ENCODE data around the gene SULT4A1.

The SULT4A1 gene

GRCh38 chr22:43860126-43860525 lies 2.2 kb downstream of the SULT4A1 start:
- DNase-seq (ENCODE audit: low read depth): no peak

- no peak for DNase-seq (ENCODE audit: low read depth)
Measured at GRCh38 chr22:43859621-43860020, 2.7 kb downstream of the SULT4A1 start.

GRCh38 chr22:43859176-43859575 lies 3.1 kb downstream of the SULT4A1 start:
- DNase-seq (ENCODE audit: low read depth): no peak

GRCh38 chr22:43858156-43858895 lies 4.0 kb downstream of the SULT4A1 start:
- no peak for DNase-seq (ENCODE audit: low read depth)

- no peak for DNase-seq (ENCODE audit: low read depth)
Measured at GRCh38 chr22:43857367-43857766, 4.9 kb downstream of the SULT4A1 start.

GRCh38 chr22:43855431-43855830 lies 6.9 kb downstream of the SULT4A1 start:
- DNase-seq (ENCODE audit: low read depth): no peak

GRCh38 chr22:43854786-43855271 lies 7.5 kb downstream of the SULT4A1 start:
- no peak for DNase-seq (ENCODE audit: low read depth)

GRCh38 chr22:43854121-43854785 lies 8.1 kb downstream of the SULT4A1 start:
- no peak for DNase-seq (ENCODE audit: low read depth)

GRCh38 chr22:43853328-43853931 lies 8.9 kb downstream of the SULT4A1 start:
- no peak for DNase-seq (ENCODE audit: low read depth)

GRCh38 chr22:43852573-43853327 lies 9.6 kb downstream of the SULT4A1 start:
- no peak for DNase-seq (ENCODE audit: low read depth)

- DNase-seq (ENCODE audit: low read depth): no peak
Measured at GRCh38 chr22:43851979-43852307, 10.4 kb downstream of the SULT4A1 start.

- DNase-seq (ENCODE audit: low read depth): no peak
Measured at GRCh38 chr22:43851058-43851978, 11.0 kb downstream of the SULT4A1 start.

GRCh38 chr22:43850529-43850928 lies 11.8 kb downstream of the SULT4A1 start:
- no peak for DNase-seq (ENCODE audit: low read depth)

- DNase-seq (ENCODE audit: low read depth): no peak
Measured at GRCh38 chr22:43849731-43850130, 12.6 kb downstream of the SULT4A1 start.

GRCh38 chr22:43848366-43849171 lies 13.7 kb downstream of the SULT4A1 start:
- no peak for DNase-seq (ENCODE audit: low read depth)

GRCh38 chr22:43847376-43848289 lies 14.7 kb downstream of the SULT4A1 start:
- no peak for DNase-seq (ENCODE audit: low read depth)

- DNase-seq (ENCODE audit: low read depth): no peak
Measured at GRCh38 chr22:43846966-43847365, 15.3 kb downstream of the SULT4A1 start.

- DNase-seq (ENCODE audit: low read depth): no peak
Measured at GRCh38 chr22:43845981-43846380, 16.3 kb downstream of the SULT4A1 start.
